AG10803 (cell line): ENCODE measurements around the gene BTN3A1.
"Not testable (repeated sequence)": the region's sequence is repeated elsewhere in the genome, so short reads cannot be mapped to it uniquely, and the experiment has no call there.

Source experiments
- DNase-seq: peaks from one replicate; pipeline ENCODE4 v3.0.0; 2010; ENCODE audit warnings: low read depth
- H3K4me3 ChIP-seq: 2 replicates; pipeline ENCODE4 v1.5.1; 2011; ENCODE audit warnings: mild to moderate bottlenecking, low read length, control low read depth
- CTCF ChIP-seq: conservative IDR thresholded peaks from 2 replicates; pipeline ENCODE4 v1.5.1; 2011; ENCODE audit warnings: mild to moderate bottlenecking, low read length, control low read depth, inconsistent platforms

Gene BTN3A1

DNA sequence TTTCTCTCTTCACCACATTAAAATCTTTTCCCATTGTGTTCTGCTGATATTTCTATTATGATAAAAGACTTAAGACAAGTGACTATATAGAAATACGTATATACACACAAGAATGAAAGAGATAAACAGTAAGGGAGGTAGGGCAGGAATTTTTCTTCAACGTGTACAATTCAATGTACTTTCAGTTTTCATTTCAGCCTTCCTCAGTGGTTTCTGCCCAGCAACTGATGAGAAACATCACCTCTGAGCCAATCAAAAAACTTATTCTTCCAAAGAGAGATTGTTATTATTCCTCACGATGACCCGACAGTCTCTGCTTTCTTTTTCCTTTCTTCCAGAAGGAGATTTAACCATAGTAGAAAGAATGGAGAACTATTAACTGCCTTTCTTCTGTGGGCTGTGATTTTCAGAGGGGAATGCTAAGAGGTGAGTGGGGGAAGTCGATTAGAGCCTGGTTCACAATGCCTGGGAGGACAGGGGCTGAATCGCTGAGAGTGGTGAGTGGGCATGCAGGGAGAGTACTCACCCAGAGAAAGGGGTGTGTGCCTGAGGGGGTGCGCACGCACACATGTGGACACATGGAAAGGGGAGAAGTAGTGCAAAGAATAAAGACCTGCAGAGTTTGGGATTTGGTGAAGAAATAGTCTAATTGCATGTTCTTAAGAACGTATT lies at the start of gene BTN3A1:
BTN3A1 (plus strand) TSS at position 289 of the 672 bp plus-strand sequence. CDS start 3,289 bp downstream, outside the sequence.
- TF ChIP-seq CTCF, result no peak
- peak within 1 kb of the TSS; percentile 82 for H3K4me3 ChIP-seq
- DNase-seq, result peak; percentile 58

- no peak for TF ChIP-seq CTCF
- no peak overlapping the region for H3K4me3 ChIP-seq
- no peak for DNase-seq
These were observed 49.8 kb upstream of the BTN3A1 start for GRCh38 chr6:26352315-26352714.

- no peak for TF ChIP-seq CTCF
- H3K4me3 ChIP-seq, result no peak overlapping the region
- DNase-seq, result no peak
These were observed 47.9 kb upstream of the BTN3A1 start for GRCh38 chr6:26354162-26354561.

DNA sequence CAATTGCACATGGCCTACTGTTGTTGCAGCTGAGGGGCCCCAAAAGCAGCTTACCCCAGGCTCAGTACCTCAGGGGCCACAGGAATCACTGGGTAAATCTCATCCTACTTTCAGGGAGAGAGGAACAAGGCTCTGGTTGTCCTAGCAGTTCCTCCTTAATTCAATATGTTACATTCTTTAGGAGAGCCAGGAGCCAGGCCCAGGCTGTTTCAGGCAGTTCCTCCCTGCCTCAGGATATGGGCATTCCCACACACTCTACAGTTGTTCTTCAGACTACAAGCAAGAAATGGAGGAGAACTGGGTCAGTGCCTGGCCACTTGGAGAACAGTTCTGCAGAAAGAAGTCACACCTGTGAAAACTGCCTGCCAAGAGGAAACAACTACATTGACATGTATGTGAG lies 46.7 kb upstream of the BTN3A1 start:
- TF ChIP-seq CTCF, result no peak
- no peak overlapping the region for H3K4me3 ChIP-seq
- DNase-seq, result no peak

GRCh38 chr6:26357543-26357942 lies 44.5 kb upstream of the BTN3A1 start:
- H3K4me3 ChIP-seq, DNase-seq: not testable (repeated sequence)

DNA sequence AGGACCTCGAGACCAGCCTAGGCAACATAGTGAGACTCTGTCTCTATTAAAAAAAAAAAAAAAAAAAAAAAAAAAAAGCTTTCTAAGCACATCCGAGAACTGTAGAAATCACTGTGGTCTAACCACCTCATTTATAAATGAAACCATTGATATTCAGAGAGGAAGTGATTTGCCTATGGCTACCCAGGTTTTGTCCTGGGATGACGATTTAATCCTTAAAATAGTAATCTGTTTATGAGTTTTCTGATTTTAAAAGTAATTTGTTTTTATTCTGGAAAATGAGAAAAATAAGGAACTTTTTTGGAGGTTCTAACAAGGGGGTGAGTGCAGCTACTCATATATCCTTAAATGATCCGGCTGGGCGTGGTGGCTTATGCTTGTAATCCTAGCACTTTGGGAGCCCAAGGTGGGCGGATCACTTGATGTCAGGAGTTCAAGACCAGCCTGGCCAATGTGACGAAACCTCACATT lies 43.5 kb upstream of the BTN3A1 start:
- no peak overlapping the region for H3K4me3 ChIP-seq
- DNase-seq, result no peak
- no peak for TF ChIP-seq CTCF

DNA sequence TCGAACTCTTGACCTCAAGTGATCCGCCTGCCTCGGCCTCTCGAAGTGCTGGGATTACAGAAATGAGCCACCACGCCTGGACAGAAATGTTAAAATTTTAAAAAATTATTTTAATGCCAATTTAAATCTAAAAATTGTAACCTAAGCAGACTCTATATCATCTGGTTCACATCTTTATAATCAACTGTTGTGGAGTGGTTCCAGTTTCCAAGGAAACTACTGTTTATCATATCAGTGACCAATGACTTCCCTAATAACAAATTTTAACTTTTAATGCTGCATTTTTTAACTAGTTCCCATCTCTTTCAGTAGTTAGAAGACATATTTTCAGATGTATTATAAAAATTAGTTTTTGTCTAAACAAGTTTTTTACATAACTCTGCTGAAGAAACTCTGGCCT lies 42.3 kb upstream of the BTN3A1 start:
- H3K4me3 ChIP-seq, result no peak overlapping the region
- DNase-seq, result no peak
- no peak for TF ChIP-seq CTCF
